Osteocyte (in vitro differentiated cells): ENCODE measurements around the gene OR2S2. TPM values are rescaled to one million over a fixed set of nuclear protein-coding genes. Genes with fewer than 3 reads are reported as not detected.

Source experiments
- DNase-seq: peaks from one replicate; pipeline ENCODE4 v3.0.0; 2021; ENCODE audit warnings: mixed read lengths; ENCODE audit not compliant: unreplicated experiment; ENCODE audit errors: extremely low spot score
- H3K27ac Mint-ChIP-seq: one replicate; pipeline ENCODE4 v1.8.0; 2021; ENCODE audit warnings: mild to moderate bottlenecking, mixed read lengths; ENCODE audit not compliant: unreplicated experiment
- H3K27me3 Mint-ChIP-seq: one replicate; pipeline ENCODE4 v1.8.0; 2021; ENCODE audit warnings: mixed read lengths; ENCODE audit not compliant: unreplicated experiment
- H3K36me3 Mint-ChIP-seq: one replicate; pipeline ENCODE4 v1.8.0; 2021; ENCODE audit warnings: mixed read lengths; ENCODE audit not compliant: unreplicated experiment
- H3K4me1 Mint-ChIP-seq: one replicate; pipeline ENCODE4 v1.8.0; 2021; ENCODE audit warnings: mixed read lengths; ENCODE audit not compliant: unreplicated experiment
- H3K4me3 Mint-ChIP-seq: one replicate; pipeline ENCODE4 v1.8.0; 2021; ENCODE audit warnings: mild to moderate bottlenecking, moderate library complexity, mixed read lengths; ENCODE audit not compliant: unreplicated experiment
- H3K9me3 Mint-ChIP-seq: one replicate; pipeline ENCODE4 v1.8.0; 2021; ENCODE audit warnings: mixed read lengths; ENCODE audit not compliant: unreplicated experiment
- CTCF ChIP-seq: fragments of 200-600 bp; sonication (generic); IDR thresholded peaks from 2 replicates; pipeline ENCODE4 v1.5.0; 2021; ENCODE audit warnings: antibody characterized with exemption, mild to moderate bottlenecking, moderate library complexity
- total RNA-seq: library from RNA; stranded (reverse); gene quantifications from 2 replicates; pipeline ENCODE4 v1.2.1, GENCODE V29; 2021

The OR2S2 gene
- total RNA-seq, 1 donor from 2014 or later: not detected

- H3K27me3 Mint-ChIP-seq: no peaks in the 10 kb centered on the region
- no peak overlapping the region for H3K4me3 Mint-ChIP-seq
- H3K4me1 Mint-ChIP-seq: peaks cover 24% of the 10 kb centered on the region
- peaks cover 1% of the 10 kb centered on the region for H3K36me3 Mint-ChIP-seq
- no peak for DNase-seq
- H3K9me3 Mint-ChIP-seq: no peaks in the 10 kb centered on the region
- no peak for TF ChIP-seq CTCF
- H3K27ac Mint-ChIP-seq: peak overlapping the region; percentile 73
Measured at GRCh38 chr9:35944841-35945240, 13.1 kb downstream of the OR2S2 start.

GRCh38 chr9:35944173-35944572, 13.8 kb downstream of the OR2S2 start:
- no peak for TF ChIP-seq CTCF
- Mint-ChIP-seq H3K36me3 (peaks cover 1% of the 10 kb centered on the region), H3K4me1 (peaks cover 28% of the 10 kb centered on the region), H3K4me3 (no peak overlapping the region), H3K27me3 (no peaks in the 10 kb centered on the region), H3K27ac (no peak overlapping the region), H3K9me3 (no peaks in the 10 kb centered on the region)
- no peak for DNase-seq

GRCh38 chr9:35942286-35942685, 15.7 kb downstream of the OR2S2 start:
- Mint-ChIP-seq H3K27ac (no peak overlapping the region), H3K4me3 (no peak overlapping the region), H3K9me3 (peaks cover 3% of the 10 kb centered on the region), H3K27me3 (no peaks in the 10 kb centered on the region), H3K4me1 (peaks cover 38% of the 10 kb centered on the region), H3K36me3 (peaks cover 1% of the 10 kb centered on the region)
- no peak for TF ChIP-seq CTCF
- no peak for DNase-seq

- peaks cover 51% of the 10 kb centered on the region for H3K4me1 Mint-ChIP-seq
- no peak overlapping the region for H3K27ac Mint-ChIP-seq
- no peak for TF ChIP-seq CTCF
- no peak for DNase-seq
- H3K27me3 Mint-ChIP-seq: no peaks in the 10 kb centered on the region
- H3K4me3 Mint-ChIP-seq: no peak overlapping the region
- peaks cover 1% of the 10 kb centered on the region for H3K36me3 Mint-ChIP-seq
- peaks cover 8% of the 10 kb centered on the region for H3K9me3 Mint-ChIP-seq
Measured at GRCh38 chr9:35940458-35941407, 17.2 kb downstream of the OR2S2 start.

GRCh38 chr9:35939679-35940250, 18.2 kb downstream of the OR2S2 start:
- Mint-ChIP-seq H3K4me1 (peaks cover 46% of the 10 kb centered on the region), H3K4me3 (no peak overlapping the region), H3K36me3 (no peaks in the 10 kb centered on the region), H3K27ac (no peak overlapping the region), H3K27me3 (no peaks in the 10 kb centered on the region), H3K9me3 (peaks cover 8% of the 10 kb centered on the region)
- no peak for DNase-seq
- TF ChIP-seq CTCF: no peak
